HCT116 (cell line): ENCODE measurements around the gene CDA. TPM values are rescaled to one million over a fixed set of nuclear protein-coding genes. Genes with fewer than 3 reads are reported as not detected.

Source experiments
- ATAC-seq: fragments of 200-7000 bp; cut with Tn5 transposase; 2 replicates; pipeline ENCODE4 v1.9.1; 2020; ENCODE audit warnings: mild to moderate bottlenecking, moderate library complexity
- BruUV-seq: library from RNA; stranded (reverse); fragments of 400-500 nt; replicated peaks from 2 replicates; lab custom pipeline; 2021; lab: Mats Ljungman, UMichigan
- CTCF ChIA-PET: fragments of 300-600 bp; sonication (Branson Sonifier 250); formaldehyde crosslinking; loops from one replicate; lab custom pipeline; 2021; ENCODE audit warnings: antibody characterized with exemption; lab: Charles Lee
- POLR2A ChIA-PET: fragments of 300-600, 350-600 bp; sonication (Branson Sonifier 250); formaldehyde crosslinking; loops from one replicate; lab custom pipeline; 2021; ENCODE audit warnings: antibody characterized with exemption; lab: Charles Lee
- RAD21 ChIA-PET, 2 experiments: fragments of 300-600 bp; sonication (Branson Sonifier 250); formaldehyde crosslinking; loops; one replicate each; lab custom pipeline; 2023; ENCODE audit warnings: low total read pairs in 2 of 2; ENCODE audit not compliant: uncharacterized antibody in 2 of 2, unreplicated experiment in 2 of 2, low non-redundant PET in 1 of 2; lab: Charles Lee
- DNase-seq: peaks from one replicate; pipeline ENCODE4 v3.0.0-alpha.2; 2010; ENCODE audit warnings: low read depth, low spot score
- H2AFZ ChIP-seq: fragments of 200-600 bp; shearing (Covaris generic), sonication (generic); 2 replicates; pipeline ENCODE4 v1.6.1; 2017; ENCODE audit warnings: low read depth, mixed run types, mixed read lengths, antibody characterized with exemption, low read length; ENCODE audit not compliant: poor library complexity, severe bottlenecking
- H3K27ac ChIP-seq: 2 replicates; pipeline ENCODE4 v1.5.1; 2012; ENCODE audit warnings: low read depth, low read length
- H3K27me3 ChIP-seq: fragments of 200-600 bp; sonication (generic); 2 replicates; pipeline ENCODE4 v1.6.1; 2016; ENCODE audit warnings: mixed run types, low read length, mixed read lengths; ENCODE audit not compliant: insufficient read depth
- H3K36me3 ChIP-seq, 2 experiments: fragments of 200-500 bp in 1 of 2; fragments of 200-600 bp in 1 of 2; sonication (Bioruptor generic) in 1 of 2; sonication (generic) in 1 of 2; 2 replicates each; pipeline versions ENCODE4 v1.5.1 to v1.6.1; 2014 to 2016; ENCODE audit warnings: low read length in 2 of 2, inconsistent platforms in 1 of 2, mixed read lengths in 1 of 2, mixed run types in 1 of 2; ENCODE audit not compliant: insufficient read depth in 2 of 2, control insufficient read depth in 1 of 2
- H3K4me1 ChIP-seq, 2 experiments: fragments of 200-600 bp in 1 of 2; sonication (generic) in 1 of 2; 2 replicates each; pipeline versions ENCODE4 v1.5.1 to v1.6.1; 2012 to 2017; ENCODE audit warnings: low read length in 2 of 2, inconsistent platforms in 1 of 2, mild to moderate bottlenecking in 1 of 2, mixed read lengths in 1 of 2, mixed run types in 1 of 2, moderate library complexity in 1 of 2; ENCODE audit not compliant: insufficient read depth in 2 of 2, control insufficient read depth in 1 of 2
- H3K4me2 ChIP-seq: fragments of 200-600 bp; sonication (generic); 2 replicates; pipeline ENCODE4 v1.6.1; 2017; ENCODE audit warnings: mixed run types, low read length, mixed read lengths
- H3K4me3 ChIP-seq, 2 experiments: fragments of 200-600 bp in 1 of 2; sonication (generic) in 1 of 2; replicated peaks in 1 of 2; 2 replicates each; pipeline ENCODE4 v1.5.1; 2011 to 2016; ENCODE audit warnings: low read length in 2 of 2, control low read depth in 1 of 2, low read depth in 1 of 2, mild to moderate bottlenecking in 1 of 2, mixed read lengths in 1 of 2, mixed run types in 1 of 2
- H3K79me2 ChIP-seq: fragments of 200-600 bp; sonication (generic); 2 replicates; pipeline ENCODE4 v1.6.1; 2017; ENCODE audit warnings: mild to moderate bottlenecking, mixed run types, low read length, moderate library complexity, mixed read lengths; ENCODE audit not compliant: insufficient read depth
- H3K9ac ChIP-seq: fragments of 200-600 bp; sonication (generic); 2 replicates; pipeline ENCODE4 v1.6.1; 2016; ENCODE audit warnings: low read length, mixed read lengths
- H3K9me2 ChIP-seq: fragments of 200-600 bp; sonication (generic), shearing (Covaris generic); 2 replicates; pipeline ENCODE4 v1.6.1; 2017; ENCODE audit warnings: mixed run types, mild to moderate bottlenecking, moderate library complexity; ENCODE audit not compliant: insufficient read depth
- H3K9me3 ChIP-seq, 2 experiments: fragments of 200-500 bp in 1 of 2; fragments of 200-600 bp in 1 of 2; sonication (Bioruptor generic) in 1 of 2; sonication (generic) in 1 of 2; 2 replicates each; pipeline ENCODE4 v1.6.1; 2014 to 2017; ENCODE audit warnings: low read length in 2 of 2, mixed read lengths in 2 of 2, inconsistent platforms in 1 of 2, low read depth in 1 of 2, mild to moderate bottlenecking in 1 of 2, mixed run types in 1 of 2, moderate library complexity in 1 of 2; ENCODE audit not compliant: control insufficient read depth in 1 of 2, insufficient read depth in 1 of 2
- H4K20me1 ChIP-seq: fragments of 200-600 bp; sonication (generic), shearing (Covaris generic); 2 replicates; pipeline ENCODE4 v1.6.1; 2017; ENCODE audit warnings: mixed run types, mild to moderate bottlenecking, moderate library complexity; ENCODE audit not compliant: insufficient read depth
- CBX3 ChIP-seq: IDR thresholded peaks from 2 replicates; pipeline ENCODE4 v1.6.1; 2012; ENCODE audit warnings: low read depth
- EGR1 ChIP-seq: IDR thresholded peaks from 2 replicates; pipeline ENCODE4 v1.6.1; 2012; ENCODE audit warnings: low read depth
- ELF1 ChIP-seq: IDR thresholded peaks from 2 replicates; pipeline ENCODE4 v1.6.1; 2012; ENCODE audit warnings: low read depth, borderline replicate concordance
- EZH2 ChIP-seq: fragments of 200-600 bp; sonication (generic); IDR thresholded peaks from 2 replicates; pipeline ENCODE4 v1.6.1; 2017; ENCODE audit warnings: antibody characterized with exemption, mixed run types
- POLR2AphosphoS5 ChIP-seq: IDR thresholded peaks from 2 replicates; pipeline ENCODE4 v1.6.1; 2011; ENCODE audit warnings: mild to moderate bottlenecking, low read depth, low read length, moderate library complexity
- RAD21 ChIP-seq: IDR thresholded peaks from 2 replicates; pipeline ENCODE4 v1.6.1; 2012; ENCODE audit warnings: low read depth, mild to moderate bottlenecking
- SP1 ChIP-seq: IDR thresholded peaks from 2 replicates; pipeline ENCODE4 v1.6.1; 2012; ENCODE audit warnings: low read depth
- SRF ChIP-seq: IDR thresholded peaks from 2 replicates; pipeline ENCODE4 v1.6.1; 2012; ENCODE audit warnings: low read depth
- intact Hi-C: fragments of 100-400 bp; cut with micrococcal nuclease; formaldehyde crosslinking; loops from 2 replicates; pipeline ENCODE4 v1.10.0; 2022
- total RNA-seq: library from RNA; stranded (reverse); gene quantifications from one replicate; pipeline ENCODE4 v1.2.1, GENCODE V29; 2021; ENCODE audit not compliant: unreplicated experiment
- TF ChIP-seq, protein P1 (sequence below): IDR thresholded peaks from 2 replicates; pipeline ENCODE4 v1.6.1; 2011; ENCODE audit warnings: mild to moderate bottlenecking, low read length, moderate library complexity; ENCODE audit not compliant: insufficient replicate concordance; ENCODE audit errors: extremely low read depth

CDA gene
- total RNA-seq, 1 experiment from 2014 or later, result 28.6 TPM

DNA sequence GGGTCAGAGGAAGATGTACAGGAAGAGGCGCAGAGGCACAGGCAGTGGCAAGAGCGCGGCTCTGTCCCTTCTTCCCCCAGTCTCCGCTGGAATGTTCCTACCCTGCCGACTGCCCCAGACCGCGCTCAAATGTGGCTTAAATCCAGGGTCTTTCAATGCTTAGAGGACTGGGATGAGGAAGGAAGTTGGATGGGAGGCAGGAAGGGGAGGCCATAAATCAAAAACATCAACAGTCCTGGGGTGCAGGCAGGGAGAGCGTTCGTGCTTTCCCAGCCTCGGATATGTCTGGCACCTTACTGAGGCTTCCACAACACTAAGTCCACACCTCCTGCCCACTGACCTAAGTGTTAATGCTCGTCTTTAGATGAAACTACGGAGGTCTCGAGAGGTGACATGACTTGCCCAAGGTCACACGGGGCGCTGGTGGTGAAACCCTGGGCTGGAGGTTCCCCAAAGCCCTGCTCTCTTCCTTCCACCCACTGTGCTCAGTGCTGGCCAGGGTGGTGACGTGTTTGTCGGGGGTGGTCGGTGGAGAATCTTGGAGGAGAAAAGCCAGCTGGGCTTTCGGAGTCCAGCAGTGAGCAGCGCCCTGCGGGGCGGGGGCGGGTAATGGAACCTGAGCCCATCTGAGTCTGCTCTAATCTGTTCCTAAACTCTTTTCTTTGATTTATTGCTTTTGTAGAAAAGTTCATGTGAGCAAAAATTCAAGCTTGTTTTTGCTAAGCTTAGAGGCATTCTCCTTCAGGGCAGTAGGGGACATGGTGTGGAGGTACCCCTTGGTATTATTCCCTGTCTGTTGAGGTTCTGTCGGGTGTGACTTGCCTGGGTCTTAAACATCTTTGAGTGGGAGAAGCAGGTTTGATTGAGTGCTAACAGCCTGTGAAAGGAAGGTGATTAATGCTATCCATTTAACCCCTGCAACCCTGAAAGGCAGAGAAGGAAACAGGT, 708 bp downstream of the CDA start:
- RAD21 ChIA-PET, result interaction anchor here (0.7 to 1.4 kb wide), 2 partner anchors 14 kb away, joined by 3 to 5 read pairs; no protein-coding TSS in a partner anchor
- Histone ChIP-seq H3K4me3 (peak overlapping the region; percentile 68 to 71), H3K79me2 (no peaks in the 10 kb centered on the region), H3K4me2 (peak overlapping the region; percentile 99), H3K27ac (peak overlapping the region; percentile 38; the same call in 1 of the 2 replicates), H3K9me2 (no peaks in the 10 kb centered on the region), H3K9me3 (no peaks in the 10 kb centered on the region), H3K36me3 (no peaks in the 10 kb centered on the region), H3K9ac (peak overlapping the region; percentile 77), H2AFZ (peak overlapping the region; percentile 86), H4K20me1 (no peaks in the 10 kb centered on the region), H3K4me1 (peaks cover 23 to 45% of the 10 kb centered on the region in 2 experiments), H3K27me3 (no peaks in the 10 kb centered on the region)
- POLR2A ChIA-PET, result interaction anchor here (0.7 to 1.2 kb wide), 5 partner anchors 10 to 30 kb away, joined by 3 to 6 read pairs (median 4); no protein-coding TSS in a partner anchor
- DNase-seq (no peak), ATAC-seq (peak; percentile 23)
- no TSS peak for BruUV-seq
- CTCF ChIA-PET, result interaction anchor here (1.4 to 2.9 kb wide), 5 partner anchors 14 to 66 kb away, joined by 4 to 21 read pairs (median 8); partner anchors contain the start of gene PINK1
- intact Hi-C loops, result no loop called here
- TF ChIP-seq SRF, result no peak
- TF ChIP-seq, protein P1, sequence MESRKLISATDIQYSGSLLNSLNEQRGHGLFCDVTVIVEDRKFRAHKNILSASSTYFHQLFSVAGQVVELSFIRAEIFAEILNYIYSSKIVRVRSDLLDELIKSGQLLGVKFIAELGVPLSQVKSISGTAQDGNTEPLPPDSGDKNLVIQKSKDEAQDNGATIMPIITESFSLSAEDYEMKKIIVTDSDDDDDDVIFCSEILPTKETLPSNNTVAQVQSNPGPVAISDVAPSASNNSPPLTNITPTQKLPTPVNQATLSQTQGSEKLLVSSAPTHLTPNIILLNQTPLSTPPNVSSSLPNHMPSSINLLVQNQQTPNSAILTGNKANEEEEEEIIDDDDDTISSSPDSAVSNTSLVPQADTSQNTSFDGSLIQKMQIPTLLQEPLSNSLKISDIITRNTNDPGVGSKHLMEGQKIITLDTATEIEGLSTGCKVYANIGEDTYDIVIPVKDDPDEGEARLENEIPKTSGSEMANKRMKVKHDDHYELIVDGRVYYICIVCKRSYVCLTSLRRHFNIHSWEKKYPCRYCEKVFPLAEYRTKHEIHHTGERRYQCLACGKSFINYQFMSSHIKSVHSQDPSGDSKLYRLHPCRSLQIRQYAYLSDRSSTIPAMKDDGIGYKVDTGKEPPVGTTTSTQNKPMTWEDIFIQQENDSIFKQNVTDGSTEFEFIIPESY, result no peak
- TF ChIP-seq EZH2, result no peak
- no peak for TF ChIP-seq ELF1
- TF ChIP-seq EGR1, result no peak
- TF ChIP-seq SP1, result no peak
- no peak for TF ChIP-seq RAD21
- no peak for TF ChIP-seq CBX3
- TF ChIP-seq POLR2AphosphoS5, result no peak
